ENCODE results near the gene CCDC188. TPM values are rescaled to one million over a fixed set of nuclear protein-coding genes. Genes with fewer than 3 reads are reported as not detected.

Gene CCDC188
- total and polyA plus RNA-seq, 9 of the 15 experiments (the other 6 are each of a cell fraction or from before 2014, with no cell fraction given): not detected

DNA sequence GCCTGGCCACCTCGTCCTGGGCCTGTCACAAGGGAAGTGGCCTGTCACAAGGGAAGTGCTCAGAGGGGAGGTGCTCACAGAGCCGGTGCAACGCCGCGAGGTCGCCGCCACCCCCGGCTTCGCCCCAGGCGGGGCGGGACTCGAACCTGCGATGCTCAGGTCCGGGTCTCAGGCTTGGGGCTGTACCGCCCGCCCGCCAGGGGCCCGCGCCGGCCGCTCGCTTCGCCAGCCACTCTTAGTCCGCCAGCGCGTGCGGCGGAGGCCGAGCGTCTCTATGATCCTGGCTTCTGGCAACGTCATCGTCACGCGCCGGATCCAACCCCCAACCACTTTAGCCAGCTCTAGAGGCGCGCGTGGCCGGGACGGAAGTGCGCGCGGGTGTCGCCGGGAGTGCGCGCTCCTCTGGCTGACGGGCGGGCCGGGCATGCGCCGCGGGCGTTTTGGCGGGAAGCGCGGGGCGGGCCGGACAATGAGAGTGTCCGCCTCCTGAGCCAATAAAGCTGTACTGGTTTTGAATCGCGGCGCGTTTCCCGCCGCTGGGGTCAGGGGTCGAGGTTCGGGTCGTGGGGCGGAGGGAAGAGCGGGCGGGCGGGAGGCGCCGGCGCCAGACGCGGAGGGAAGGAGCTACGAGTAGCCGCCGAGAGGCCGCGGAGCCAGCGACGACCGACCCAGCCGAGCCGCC, 33.8 kb downstream of the CCDC188 start, which contains the start of gene TRMT2A (continued):
- TF ChIP-seq MNT (conservative IDR thresholded peaks at IDR 0.05): no peak
- peak; percentile 86 for TF ChIP-seq SREBF1 (IDR thresholded peaks at IDR 0.05; ENCODE audit: borderline replicate concordance, low read depth, low read length)
- TF ChIP-seq HLTF (IDR thresholded peaks at IDR 0.05): peak; percentile 8; the same call in 1 of the 2 replicates
- TF ChIP-seq TRIM28 (IDR thresholded peaks at IDR 0.05): peak; percentile 87
- TF ChIP-seq, protein P1, sequence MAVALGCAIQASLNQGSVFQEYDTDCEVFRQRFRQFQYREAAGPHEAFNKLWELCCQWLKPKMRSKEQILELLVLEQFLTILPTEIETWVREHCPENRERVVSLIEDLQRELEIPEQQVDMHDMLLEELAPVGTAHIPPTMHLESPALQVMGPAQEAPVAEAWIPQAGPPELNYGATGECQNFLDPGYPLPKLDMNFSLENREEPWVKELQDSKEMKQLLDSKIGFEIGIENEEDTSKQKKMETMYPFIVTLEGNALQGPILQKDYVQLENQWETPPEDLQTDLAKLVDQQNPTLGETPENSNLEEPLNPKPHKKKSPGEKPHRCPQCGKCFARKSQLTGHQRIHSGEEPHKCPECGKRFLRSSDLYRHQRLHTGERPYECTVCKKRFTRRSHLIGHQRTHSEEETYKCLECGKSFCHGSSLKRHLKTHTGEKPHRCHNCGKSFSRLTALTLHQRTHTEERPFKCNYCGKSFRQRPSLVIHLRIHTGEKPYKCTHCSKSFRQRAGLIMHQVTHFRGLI (CRISPR knock-in tag; IDR thresholded peaks at IDR 0.05): no peak
- TF ChIP-seq KLF13 (tag; IDR thresholded peaks at IDR 0.05; ENCODE audit: borderline replicate concordance, low read depth): peak; percentile 96; the same call in 1 of the 2 replicates
- TF ChIP-seq, protein P2, sequence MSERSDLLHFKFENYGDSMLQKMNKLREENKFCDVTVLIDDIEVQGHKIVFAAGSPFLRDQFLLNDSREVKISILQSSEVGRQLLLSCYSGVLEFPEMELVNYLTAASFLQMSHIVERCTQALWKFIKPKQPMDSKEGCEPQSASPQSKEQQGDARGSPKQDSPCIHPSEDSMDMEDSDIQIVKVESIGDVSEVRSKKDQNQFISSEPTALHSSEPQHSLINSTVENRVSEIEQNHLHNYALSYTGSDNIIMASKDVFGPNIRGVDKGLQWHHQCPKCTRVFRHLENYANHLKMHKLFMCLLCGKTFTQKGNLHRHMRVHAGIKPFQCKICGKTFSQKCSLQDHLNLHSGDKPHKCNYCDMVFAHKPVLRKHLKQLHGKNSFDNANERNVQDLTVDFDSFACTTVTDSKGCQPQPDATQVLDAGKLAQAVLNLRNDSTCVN (CRISPR knock-in tag; IDR thresholded peaks at IDR 0.05): no peak
- TF ChIP-seq SRSF3 (IDR thresholded peaks at IDR 0.05; ENCODE audit: insufficient read depth, low read length): no peak
- TF ChIP-seq, protein P3, sequence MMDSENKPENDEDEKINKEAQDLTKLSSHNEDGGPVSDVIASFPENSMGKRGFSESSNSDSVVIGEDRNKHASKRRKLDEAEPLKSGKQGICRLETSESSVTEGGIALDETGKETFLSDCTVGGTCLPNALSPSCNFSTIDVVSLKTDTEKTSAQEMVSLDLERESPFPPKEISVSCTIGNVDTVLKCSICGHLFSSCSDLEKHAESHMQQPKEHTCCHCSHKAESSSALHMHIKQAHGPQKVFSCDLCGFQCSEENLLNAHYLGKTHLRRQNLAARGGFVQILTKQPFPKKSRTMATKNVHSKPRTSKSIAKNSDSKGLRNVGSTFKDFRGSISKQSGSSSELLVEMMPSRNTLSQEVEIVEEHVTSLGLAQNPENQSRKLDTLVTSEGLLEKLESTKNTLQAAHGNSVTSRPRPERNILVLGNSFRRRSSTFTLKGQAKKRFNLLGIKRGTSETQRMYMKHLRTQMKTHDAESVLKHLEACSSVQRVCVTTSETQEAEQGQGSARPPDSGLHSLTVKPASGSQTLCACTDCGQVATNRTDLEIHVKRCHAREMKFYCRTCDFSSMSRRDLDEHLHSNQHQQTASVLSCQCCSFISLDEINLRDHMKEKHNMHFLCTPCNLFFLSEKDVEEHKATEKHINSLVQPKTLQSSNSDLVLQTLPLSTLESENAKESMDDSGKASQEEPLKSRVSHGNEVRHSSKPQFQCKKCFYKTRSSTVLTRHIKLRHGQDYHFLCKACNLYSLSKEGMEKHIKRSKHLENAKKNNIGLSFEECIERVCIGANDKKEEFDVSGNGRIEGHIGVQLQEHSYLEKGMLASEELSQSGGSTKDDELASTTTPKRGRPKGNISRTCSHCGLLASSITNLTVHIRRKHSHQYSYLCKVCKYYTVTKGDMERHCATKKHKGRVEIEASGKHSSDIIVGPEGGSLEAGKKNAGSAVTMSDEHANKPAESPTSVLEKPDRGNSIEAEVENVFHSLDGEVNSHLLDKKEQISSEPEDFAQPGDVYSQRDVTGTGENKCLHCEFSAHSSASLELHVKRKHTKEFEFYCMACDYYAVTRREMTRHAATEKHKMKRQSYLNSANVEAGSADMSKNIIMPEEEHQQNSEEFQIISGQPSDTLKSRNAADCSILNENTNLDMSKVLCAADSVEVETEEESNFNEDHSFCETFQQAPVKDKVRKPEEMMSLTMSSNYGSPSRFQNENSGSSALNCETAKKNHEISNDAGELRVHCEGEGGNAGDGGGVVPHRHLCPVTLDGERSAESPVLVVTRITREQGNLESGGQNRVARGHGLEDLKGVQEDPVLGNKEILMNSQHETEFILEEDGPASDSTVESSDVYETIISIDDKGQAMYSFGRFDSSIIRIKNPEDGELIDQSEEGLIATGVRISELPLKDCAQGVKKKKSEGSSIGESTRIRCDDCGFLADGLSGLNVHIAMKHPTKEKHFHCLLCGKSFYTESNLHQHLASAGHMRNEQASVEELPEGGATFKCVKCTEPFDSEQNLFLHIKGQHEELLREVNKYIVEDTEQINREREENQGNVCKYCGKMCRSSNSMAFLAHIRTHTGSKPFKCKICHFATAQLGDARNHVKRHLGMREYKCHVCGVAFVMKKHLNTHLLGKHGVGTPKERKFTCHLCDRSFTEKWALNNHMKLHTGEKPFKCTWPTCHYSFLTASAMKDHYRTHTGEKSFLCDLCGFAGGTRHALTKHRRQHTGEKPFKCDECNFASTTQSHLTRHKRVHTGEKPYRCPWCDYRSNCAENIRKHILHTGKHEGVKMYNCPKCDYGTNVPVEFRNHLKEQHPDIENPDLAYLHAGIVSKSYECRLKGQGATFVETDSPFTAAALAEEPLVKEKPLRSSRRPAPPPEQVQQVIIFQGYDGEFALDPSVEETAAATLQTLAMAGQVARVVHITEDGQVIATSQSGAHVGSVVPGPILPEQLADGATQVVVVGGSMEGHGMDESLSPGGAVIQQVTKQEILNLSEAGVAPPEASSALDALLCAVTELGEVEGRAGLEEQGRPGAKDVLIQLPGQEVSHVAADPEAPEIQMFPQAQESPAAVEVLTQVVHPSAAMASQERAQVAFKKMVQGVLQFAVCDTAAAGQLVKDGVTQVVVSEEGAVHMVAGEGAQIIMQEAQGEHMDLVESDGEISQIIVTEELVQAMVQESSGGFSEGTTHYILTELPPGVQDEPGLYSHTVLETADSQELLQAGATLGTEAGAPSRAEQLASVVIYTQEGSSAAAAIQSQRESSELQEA (IDR thresholded peaks at IDR 0.05; ENCODE audit: low read depth): no peak
- TF ChIP-seq MYBL2 (IDR thresholded peaks at IDR 0.05; ENCODE audit: low read depth): no peak
- no peak for TF ChIP-seq MYBL2 (CRISPR knock-in tag; IDR thresholded peaks at IDR 0.05; ENCODE audit: borderline replicate concordance)
- no peak for TF ChIP-seq FOSL1 (tag; conservative IDR thresholded peaks at IDR 0.05)
- TF ChIP-seq CBX2 (IDR thresholded peaks at IDR 0.05; ENCODE audit: insufficient read depth, low read length, poor library complexity, severe bottlenecking): no peak
- no peak for TF ChIP-seq TCF3 (CRISPR knock-in tag; IDR thresholded peaks at IDR 0.05)
- 0 out of 2 replicates have a peak, but pooled peaks have one; percentile 91 for TF ChIP-seq SUPT5H (IDR thresholded peaks at IDR 0.05)
